PFSK-1 (cell line): ENCODE data around the gene TEX14.

Experiments
- FOXP2 ChIP-seq: optimal IDR thresholded peaks from 2 replicates; pipeline ENCODE3; 2011; ENCODE audit warnings: borderline replicate concordance, control low read depth, inconsistent platforms; ENCODE audit not compliant: insufficient read depth; ENCODE audit errors: extremely low read length, extremely low read depth
- POLR2AphosphoS5 ChIP-seq: IDR thresholded peaks from 2 replicates; pipeline ENCODE4 v1.6.1; 2012; ENCODE audit warnings: low read depth, mild to moderate bottlenecking, control low read depth, low read length, moderate library complexity
- SIN3A ChIP-seq: IDR thresholded peaks from 2 replicates; pipeline ENCODE4 v1.6.1; 2012; ENCODE audit warnings: mild to moderate bottlenecking, low read length, moderate library complexity, borderline replicate concordance; ENCODE audit not compliant: insufficient read depth
- TAF1 ChIP-seq: IDR thresholded peaks from 2 replicates; pipeline ENCODE4 v1.6.1; 2012; ENCODE audit warnings: low read length, control low read depth, borderline replicate concordance; ENCODE audit not compliant: insufficient read depth
- TF ChIP-seq, protein P1 (sequence below), 2 experiments: IDR thresholded peaks; 2 replicates each; pipeline versions ENCODE4 v1.6.1 to v1.8.0; 2011 to 2012; ENCODE audit warnings: low read depth in 2 of 2, low read length in 2 of 2, control low read depth in 1 of 2, inconsistent platforms in 1 of 2, mild to moderate bottlenecking in 1 of 2, moderate library complexity in 1 of 2; ENCODE audit not compliant: insufficient read depth in 1 of 2

The TEX14 gene

DNA sequence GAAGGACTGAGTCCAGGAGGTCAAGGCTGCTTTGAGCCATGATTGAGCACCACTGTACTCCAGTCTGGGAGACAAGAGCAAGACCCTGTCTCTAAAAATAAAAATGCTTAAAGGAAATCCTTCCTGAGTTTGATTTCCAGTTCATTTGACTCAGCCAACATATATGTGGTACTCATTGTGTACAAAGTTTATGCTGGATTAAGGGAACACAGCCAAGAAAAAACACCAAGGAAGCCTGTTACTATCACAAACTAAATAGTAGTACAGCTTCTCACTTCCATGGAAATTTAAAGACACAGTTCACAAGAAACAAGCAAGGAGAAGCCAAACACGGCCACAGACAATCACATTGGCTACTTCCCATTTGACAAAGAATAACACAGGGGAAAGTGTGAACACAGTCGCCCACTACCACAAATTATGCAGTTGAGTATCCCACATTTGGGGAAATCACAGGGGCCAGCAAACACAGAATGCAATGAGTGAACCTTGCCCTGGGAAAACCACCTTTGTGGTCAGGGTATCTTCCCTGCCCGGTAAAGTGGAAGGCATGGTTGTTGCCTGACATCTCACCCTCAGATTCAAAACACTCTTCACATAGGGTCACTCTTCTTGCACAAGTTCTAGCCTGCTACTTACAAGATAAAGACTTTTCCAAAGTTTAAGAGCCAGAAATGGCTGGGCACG lies 14.5 kb downstream of the TEX14 start:
- TF ChIP-seq FOXP2 = no peak
- TF ChIP-seq SIN3A = no peak
- TF ChIP-seq, protein P1, sequence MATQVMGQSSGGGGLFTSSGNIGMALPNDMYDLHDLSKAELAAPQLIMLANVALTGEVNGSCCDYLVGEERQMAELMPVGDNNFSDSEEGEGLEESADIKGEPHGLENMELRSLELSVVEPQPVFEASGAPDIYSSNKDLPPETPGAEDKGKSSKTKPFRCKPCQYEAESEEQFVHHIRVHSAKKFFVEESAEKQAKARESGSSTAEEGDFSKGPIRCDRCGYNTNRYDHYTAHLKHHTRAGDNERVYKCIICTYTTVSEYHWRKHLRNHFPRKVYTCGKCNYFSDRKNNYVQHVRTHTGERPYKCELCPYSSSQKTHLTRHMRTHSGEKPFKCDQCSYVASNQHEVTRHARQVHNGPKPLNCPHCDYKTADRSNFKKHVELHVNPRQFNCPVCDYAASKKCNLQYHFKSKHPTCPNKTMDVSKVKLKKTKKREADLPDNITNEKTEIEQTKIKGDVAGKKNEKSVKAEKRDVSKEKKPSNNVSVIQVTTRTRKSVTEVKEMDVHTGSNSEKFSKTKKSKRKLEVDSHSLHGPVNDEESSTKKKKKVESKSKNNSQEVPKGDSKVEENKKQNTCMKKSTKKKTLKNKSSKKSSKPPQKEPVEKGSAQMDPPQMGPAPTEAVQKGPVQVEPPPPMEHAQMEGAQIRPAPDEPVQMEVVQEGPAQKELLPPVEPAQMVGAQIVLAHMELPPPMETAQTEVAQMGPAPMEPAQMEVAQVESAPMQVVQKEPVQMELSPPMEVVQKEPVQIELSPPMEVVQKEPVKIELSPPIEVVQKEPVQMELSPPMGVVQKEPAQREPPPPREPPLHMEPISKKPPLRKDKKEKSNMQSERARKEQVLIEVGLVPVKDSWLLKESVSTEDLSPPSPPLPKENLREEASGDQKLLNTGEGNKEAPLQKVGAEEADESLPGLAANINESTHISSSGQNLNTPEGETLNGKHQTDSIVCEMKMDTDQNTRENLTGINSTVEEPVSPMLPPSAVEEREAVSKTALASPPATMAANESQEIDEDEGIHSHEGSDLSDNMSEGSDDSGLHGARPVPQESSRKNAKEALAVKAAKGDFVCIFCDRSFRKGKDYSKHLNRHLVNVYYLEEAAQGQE (IDR thresholded peaks at IDR 0.05; ENCODE audit: insufficient read depth in 1 of 2, low read depth in 2 of 2, low read length in 2 of 2) = no peak
- TF ChIP-seq POLR2AphosphoS5 = no peak
- no peak for TF ChIP-seq TAF1

DNA sequence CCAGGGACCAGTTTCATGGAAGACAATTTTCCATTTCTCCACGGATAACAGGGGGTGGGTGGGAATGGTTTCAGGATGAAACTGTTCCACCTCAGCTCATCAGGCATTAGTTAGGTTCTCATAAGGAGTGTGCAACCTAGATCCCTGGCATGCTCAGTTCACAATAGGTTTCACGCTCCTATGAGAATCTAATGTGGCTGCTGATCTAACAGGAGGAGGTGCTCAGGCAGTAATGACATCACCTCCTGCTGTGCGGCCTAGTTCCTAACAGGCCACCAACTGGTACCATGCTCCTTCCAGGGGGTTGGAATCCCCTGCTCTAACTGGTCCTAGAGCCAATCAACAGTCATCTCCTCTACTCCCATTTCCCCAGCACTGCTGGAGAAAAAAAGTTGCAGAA lies 19.9 kb downstream of the TEX14 start:
- TF ChIP-seq FOXP2 = no peak

DNA sequence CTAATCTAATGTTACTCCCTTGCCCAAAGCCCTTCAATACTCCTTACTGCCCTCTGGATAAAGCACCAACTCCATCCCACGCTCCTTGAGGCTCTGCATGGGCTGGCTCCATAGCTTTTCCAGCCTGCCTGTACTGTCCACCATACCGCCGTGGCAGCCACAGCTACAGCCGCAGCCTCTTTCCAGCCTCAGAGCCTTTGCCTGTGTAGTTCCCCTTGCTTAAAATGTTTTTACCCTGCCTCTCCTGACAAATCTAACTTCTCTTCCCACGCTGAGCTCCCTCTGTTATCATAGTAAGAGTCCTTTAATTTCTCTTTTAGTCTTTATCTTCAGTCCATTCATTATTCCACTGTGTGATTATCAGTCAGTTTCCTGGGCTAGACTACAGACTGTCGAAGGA lies 22.0 kb downstream of the TEX14 start:
- TF ChIP-seq SIN3A (no peak), FOXP2 (no peak), TAF1 (no peak), POLR2AphosphoS5 (no peak)
- TF ChIP-seq, protein P1 (IDR thresholded peaks at IDR 0.05; ENCODE audit: insufficient read depth in 1 of 2, low read depth in 2 of 2, low read length in 2 of 2) = no peak

DNA sequence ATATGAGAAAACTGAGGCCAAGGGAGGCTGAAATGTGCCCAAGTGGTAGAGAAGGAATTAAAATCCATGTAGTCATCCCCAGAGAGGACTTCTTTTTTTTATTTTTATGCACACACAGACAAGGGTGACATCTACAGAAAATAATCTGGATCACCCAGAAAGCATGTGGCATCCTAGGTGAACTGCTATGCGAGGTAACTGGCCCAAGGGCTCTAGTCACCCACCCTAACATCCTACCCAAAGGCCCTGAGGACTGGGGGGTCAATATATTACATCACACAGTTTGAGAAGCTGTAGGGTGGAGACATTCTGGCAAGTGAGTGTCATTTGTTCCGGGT lies 23.3 kb downstream of the TEX14 start:
- TF ChIP-seq POLR2AphosphoS5 (no peak), FOXP2 (no peak), SIN3A (no peak), TAF1 (no peak)
- TF ChIP-seq, protein P1 (IDR thresholded peaks at IDR 0.05; ENCODE audit: insufficient read depth in 1 of 2, low read depth in 2 of 2, low read length in 2 of 2) = no peak

GRCh38 chr17:58667934-58668597 lies 23.8 kb downstream of the TEX14 start:
- TF ChIP-seq, protein P1 (IDR thresholded peaks at IDR 0.05; ENCODE audit: insufficient read depth in 1 of 2, low read depth in 2 of 2, low read length in 2 of 2) = no peak
- no peak for TF ChIP-seq TAF1
- TF ChIP-seq SIN3A = no peak
- TF ChIP-seq FOXP2 = no peak
- no peak for TF ChIP-seq POLR2AphosphoS5
